Suprapubic skin (tissue), 3 donors: Measurements from ENCODE around the gene DDAH1.

ENCODE experiments used
- CTCF ChIP-seq, 2 donors: fragments of 200-600 bp in 1 of 2; fragments of 450-650 bp in 1 of 2; sonication (generic) in 1 of 2; IDR thresholded peaks; one replicate each; pipeline ENCODE4 v1.5.1; 2016 to 2019; ENCODE audit warnings: antibody characterized with exemption in 2 of 2, mild to moderate bottlenecking in 1 of 2, moderate library complexity in 1 of 2
- EP300 ChIP-seq: sonication (generic); formaldehyde crosslinking; IDR thresholded peaks from one replicate; pipeline ENCODE4 v1.6.1; 2017; ENCODE audit warnings: antibody characterized with exemption

GRCh38 chr1:85297855-85298629, 166.9 kb downstream of the DDAH1 start:
- TF ChIP-seq CTCF (IDR thresholded peaks at IDR 0.05): no peak
- TF ChIP-seq EP300: no peak
